Left ventricle myocardium superior (tissue), 1 donor: Measurements from ENCODE around the gene TEDC2. TPM values are rescaled to one million over a fixed set of nuclear protein-coding genes. Genes with fewer than 3 reads are reported as not detected.

ENCODE experiments used
- ATAC-seq: fragments of 200-7000 bp; cut with Tn5 transposase; one replicate; pipeline ENCODE4 v1.9.1; 2020; ENCODE audit warnings: mild to moderate bottlenecking, moderate library complexity
- DNase-seq: peaks from one replicate; pipeline ENCODE4 v3.0.0-alpha.2; 2020
- intact Hi-C: fragments of 100-400 bp; cut with micrococcal nuclease; formaldehyde crosslinking; loops from one replicate; pipeline ENCODE4 v1.11.0; 2022
- microRNA-seq: library from miRNA; unstranded; fragments of <30 nt; microRNA quantifications from one replicate; pipeline ENCODE4 v1.2.0, GENCODE V29; 2020; ENCODE audit warnings: borderline number of aligned reads
- total RNA-seq: library from RNA; stranded (reverse); fragmentation: NEBNext Ultra II Directional; extraction: Animal tissue kit (Norgen Biotek cat#: 25700); gene quantifications from one replicate; pipeline ENCODE4 v1.2.1, GENCODE V29; 2021
- donor health status: DM: no; HTN: yes; CAD: no; lungs with severe emphysema.

The TEDC2 gene
- total RNA-seq, 1 donor from 2014 or later = 0.67 TPM

DNA sequence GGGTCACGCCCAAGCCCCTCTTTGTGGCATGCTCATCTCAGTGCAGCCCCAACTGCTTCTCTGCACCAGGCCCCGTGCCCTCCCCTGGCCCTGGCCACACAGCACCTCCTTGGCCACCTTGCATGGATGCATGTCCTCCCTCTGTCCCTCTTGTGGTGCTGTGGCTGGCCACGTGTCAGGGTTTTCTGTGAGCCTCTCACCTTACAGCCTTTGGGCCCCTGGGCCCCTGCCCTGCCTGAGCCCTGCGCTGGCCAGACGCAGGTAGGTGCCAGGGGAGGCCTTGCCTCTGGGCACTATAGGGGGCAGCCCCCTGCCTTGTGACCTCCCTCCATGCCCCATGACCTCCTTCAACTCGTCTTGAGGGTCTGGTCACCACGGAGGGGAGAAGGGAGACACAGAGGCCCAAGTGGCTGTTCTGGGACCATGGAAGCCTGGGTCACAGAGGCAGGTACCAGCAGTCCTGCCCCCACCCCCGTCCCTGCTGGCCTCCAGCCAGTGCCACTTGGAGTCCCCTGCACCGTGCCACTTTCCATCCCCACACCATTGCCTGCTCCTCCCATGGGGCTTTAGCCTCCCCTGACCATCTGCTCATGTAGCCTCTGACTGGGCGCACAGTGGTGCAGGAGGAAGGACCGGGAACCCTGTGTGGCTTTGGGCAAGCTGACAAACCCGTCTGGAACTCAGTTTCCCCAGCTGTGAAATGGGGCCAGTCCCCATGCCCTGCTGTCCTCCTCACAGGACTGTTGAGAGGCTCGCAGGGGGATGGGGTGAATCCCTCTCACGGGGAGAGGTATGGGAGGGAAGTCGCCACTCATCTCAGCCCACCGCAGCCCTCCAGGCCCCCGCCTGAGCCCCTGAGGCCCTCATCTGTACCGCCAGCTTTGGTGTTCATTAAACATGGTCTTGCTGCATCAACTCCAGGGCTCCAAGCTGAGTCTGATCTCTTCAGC is 42.3 kb downstream of the TEDC2 start:
- DNase-seq = peak; percentile 28
- ATAC-seq = no peak
- intact Hi-C loops = no loop called here

DNA sequence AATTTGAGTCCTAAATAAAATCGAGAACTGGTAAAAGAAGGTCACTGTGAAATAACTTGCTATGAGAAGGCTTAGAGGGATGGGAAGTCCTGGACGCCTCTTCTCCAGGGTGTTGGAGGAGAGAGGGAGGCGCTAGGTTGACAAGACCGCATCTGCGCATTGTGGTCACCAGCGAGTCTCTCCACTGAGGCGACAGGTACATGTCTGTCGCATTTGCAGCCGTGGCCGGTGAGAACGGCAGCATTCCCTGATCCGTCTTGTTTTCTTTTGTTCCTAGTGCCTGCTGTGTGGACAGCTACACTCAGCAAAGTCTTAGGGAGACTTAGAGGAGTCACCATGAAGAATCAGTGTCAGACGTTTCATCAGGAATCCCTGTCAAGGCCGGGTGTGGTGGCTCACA is 45.8 kb downstream of the TEDC2 start:
- intact Hi-C loops = no loop called here
- ATAC-seq (no peak), DNase-seq (no peak)

DNA sequence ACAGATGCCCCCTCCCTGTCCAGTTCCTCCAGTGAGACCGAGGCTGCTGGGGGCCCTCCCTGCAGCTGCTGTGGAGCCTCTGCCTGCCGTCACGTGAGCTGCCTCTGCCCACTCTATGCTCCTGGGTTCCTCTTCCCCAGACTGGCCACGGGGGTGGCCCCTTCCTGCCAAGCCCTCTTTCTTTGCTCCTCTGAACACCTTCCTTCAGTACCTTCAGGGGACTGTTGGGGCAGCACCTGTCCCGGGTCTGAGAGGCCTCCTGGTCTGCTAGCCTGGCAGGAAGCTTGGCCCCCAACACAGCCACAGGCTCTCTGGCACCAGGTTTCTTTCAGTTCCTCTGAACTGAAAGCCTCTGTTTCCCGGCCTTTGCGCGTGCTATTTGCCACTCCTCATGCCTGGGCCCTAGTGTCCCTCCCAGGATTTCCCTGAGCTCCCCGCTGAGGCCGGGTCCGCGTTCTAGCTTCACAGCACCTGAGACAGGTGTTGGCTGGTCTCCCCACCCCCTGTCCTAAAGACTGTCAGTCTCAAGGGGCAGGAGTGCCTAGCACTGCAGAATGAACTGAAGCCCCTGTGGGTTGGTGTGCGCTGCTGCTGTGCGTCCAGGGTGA is 47.2 kb downstream of the TEDC2 start:
- peak; percentile 67 for DNase-seq
- peak; percentile 52 for ATAC-seq
- intact Hi-C loops = no loop called here

DNA sequence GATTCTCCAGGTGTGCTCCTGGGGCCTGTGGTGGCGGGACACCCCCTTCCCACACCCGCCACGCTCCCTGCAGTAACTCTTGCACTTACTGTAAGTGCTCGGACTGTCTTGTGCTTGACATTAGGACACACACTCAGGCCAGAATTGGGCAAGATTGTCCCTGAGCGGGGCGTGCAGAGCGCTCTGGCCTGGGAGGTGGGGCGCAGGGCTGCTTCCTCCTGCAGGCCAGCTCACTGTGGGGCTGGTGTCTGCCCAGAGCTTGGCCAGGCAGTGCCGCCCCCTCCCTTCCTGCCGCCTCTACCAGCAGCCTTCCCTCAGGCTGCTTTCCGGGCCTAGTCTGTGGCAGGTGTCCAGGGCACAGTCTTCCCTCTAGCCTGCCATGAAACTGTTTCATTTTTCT is 47.8 kb downstream of the TEDC2 start:
- ATAC-seq = peak; percentile 62
- intact Hi-C loops = no loop called here

DNA sequence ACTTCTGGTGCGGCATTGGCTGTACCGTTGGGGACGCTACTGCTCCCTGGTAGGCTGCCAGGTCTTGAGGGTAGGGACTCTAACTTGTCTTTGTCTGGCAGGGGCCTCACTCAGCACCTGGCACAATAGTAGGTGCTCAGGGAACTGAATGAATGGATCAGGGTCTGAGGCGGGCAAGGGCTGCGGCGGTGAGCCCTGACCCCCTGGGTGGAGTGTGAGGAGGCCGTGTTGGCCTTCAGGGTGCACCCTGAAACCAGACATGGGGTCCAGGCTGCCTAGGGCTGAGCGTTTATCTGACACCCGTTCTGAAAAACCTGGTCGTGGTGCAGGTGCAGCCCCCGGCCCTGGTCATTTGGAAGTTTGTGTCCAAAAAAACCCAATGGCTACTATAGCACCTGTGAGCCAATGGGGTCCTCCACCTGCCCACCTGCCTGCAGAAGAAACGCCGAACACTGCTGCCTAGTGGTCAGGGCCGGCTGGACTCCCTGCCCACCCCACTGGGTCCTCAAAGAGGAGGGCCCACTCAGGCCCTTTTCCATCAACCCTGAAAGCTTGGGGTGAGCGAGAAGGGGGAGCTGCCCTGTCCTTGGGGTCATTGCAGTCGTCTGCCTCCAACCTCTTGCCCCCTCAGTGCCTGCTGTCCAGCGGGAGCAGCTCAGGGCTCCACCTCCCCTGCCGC is 49.0 kb downstream of the TEDC2 start:
- intact Hi-C loops = no loop called here
- no peak for DNase-seq

More for the DNA sequence above, 47.8 kb downstream of the TEDC2 start:
- peak; percentile 74 for DNase-seq

DNA sequence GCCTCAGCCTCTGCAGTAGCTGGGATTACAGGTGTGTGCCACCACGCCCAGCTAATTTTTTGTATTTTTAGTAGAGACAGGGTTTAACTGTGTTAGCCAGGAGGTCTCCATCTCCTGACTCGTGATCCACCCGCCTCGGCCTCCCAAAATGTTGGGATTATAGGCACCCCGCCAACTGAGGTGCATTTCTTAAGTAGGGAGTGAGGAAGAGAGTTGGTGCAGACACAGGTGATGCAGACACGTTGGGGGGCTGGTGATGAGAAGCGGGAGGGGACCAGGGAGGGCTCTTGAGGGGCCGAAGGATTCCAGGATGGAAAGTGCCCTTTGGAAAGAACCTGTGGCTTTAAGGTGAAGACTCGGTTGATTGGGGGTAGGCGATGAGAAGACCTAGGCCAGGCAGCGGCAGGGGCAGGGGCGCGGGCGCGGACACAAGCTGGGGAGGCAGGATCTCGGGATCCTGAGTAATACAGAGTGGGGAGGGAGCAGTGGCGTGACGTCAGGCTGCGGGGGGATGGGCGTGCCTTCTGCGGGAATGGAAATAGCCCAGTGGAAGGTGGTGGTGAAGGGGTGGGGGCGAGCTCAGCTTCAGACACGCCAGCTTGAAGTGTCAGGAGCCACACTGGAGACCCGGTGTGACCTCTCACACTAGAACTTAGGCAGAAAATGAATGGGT is 51.4 kb downstream of the TEDC2 start:
- no peak for ATAC-seq
- intact Hi-C loops = no loop called here

More for the DNA sequence above, 49.0 kb downstream of the TEDC2 start:
- ATAC-seq = no peak

DNA sequence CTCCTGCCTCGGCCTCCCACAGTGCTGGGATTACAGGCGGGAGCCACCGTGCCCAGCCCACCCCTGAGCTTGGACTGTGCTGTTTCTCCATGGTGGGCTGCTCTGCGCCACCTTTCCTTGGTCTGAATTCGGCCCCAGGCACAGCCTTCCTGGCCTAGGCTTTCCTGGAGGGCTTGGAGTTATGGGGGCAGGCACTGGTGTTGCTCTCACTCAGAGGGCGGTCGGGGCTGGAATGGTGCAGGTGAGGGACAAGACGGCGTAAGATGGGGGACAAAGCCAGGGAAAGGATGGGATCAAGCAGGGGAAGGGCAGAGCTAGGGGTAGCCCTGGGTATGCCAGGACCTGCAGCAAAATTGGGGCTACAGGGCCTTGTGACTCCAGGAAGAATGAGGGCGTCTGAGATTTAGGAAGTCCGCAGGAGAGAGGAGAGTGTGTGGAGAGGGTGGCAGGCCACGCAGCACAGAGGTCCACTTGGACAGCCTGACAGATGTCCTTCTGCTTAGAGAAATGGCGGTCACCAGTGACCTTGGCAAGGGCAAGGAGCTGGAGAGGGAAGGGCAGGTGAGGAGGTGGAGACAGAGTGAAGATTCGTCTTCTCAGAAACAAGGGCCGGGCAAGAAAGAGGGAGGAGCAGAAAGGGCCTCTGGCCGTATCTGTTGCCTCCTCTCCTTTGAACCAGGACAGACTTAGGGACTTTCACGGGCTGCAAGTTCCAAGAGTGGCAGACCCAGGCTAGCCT is 52.3 kb downstream of the TEDC2 start:
- no peak for DNase-seq
- intact Hi-C loops = no loop called here
- ATAC-seq = no peak

More for the DNA sequence above, 51.4 kb downstream of the TEDC2 start:
- DNase-seq = peak; percentile 77

DNA sequence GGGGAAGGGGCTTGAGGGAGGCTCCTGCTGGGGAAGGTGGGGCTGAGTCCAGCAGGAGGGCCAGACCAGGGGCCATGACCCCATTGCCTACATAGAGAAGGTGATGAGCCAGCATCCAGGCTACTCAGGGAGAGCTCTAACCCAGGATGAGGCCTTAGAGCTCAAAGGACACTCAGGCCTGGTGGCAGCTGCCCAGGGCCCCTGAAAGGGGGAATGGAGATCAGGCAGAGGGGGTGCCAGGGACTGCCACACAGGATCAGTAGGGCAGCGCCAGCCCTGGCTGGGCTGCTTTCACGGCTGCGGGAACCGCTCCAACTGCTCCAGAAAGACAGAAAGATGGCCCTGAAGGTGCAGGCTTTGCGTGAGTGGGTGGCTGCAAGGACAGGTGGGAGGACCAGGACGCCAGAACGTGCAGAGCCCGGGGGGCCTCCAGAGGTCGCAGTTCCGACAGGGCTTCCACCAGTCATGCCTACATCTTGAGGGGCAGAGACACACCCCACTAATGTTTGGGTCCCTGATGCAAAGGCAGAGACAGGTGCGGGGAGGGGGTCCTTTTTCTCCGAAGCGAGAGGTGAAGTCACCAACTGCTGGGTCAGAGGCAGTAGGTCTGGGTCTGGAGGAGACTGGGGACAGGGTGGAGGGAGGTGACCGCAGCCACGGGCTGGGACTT is 53.0 kb downstream of the TEDC2 start:
- no peak for ATAC-seq
- intact Hi-C loops = no loop called here

DNA sequence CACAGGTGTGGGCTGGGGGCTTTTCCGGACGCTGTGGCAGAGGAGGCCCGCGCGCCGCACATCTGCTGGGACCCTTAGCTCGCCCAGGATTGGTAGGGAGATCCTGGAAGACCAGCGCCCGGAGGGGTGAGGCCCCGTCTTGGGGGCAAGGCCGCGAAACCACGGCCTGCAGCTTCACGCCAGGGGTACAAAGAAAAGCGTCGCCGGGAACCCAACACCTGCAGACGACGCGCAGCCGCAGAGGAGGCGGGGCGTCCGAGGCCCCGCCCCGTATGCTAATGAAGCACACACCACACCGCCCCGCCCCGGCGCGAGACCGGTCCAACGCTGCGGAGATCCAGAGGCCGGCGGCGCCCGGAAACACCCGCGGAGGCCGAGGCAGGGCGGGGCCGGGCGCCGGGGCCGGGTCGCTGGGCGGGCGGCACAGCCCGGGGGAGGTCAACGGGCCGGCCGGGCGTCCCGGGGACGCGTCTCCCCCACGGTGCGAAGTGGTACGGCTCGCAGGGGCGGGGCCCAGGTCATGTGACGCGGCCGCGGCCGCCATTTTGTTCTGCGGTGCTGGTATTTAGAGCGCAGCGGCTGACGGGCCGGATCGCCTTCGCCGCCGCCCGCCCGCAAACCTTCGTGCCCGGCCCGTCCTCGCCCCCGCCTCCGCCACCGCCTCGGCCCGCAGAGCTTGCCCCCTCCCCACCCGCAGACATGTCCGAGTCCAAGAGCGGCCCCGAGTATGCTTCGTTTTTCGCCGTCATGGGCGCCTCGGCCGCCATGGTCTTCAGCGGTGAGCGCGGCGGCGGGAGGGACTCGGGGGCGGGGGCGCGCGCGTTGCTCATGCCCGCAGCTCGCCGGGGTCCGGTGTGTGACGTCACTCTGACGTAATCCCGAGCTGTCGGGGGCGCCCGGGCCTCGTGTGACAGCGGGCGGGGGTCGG is 53.8 kb downstream of the TEDC2 start, which contains the start of gene ATP6V0C:
ATP6V0C (plus strand) TSS at position 548 of the 928 bp plus-strand sequence; CDS start at position 700, 152 bp downstream.
- peak; percentile 98 for DNase-seq
- intact Hi-C loops = no loop called here
- peak; percentile 89 for ATAC-seq

More for the DNA sequence above, 53.0 kb downstream of the TEDC2 start:
- DNase-seq = no peak

Small RNAs within 50 kb of the gene (microRNA-seq; reads per million reads assigned to microRNA genes)
- gene MIR6767 = not detected
- not detected for gene MIR6768

Other genes starting within 250 kb of the TEDC2 start
- 10.0 TPM for gene BRICD5, start 249.2 kb upstream of the TEDC2 start, total RNA-seq
- 42.4 TPM for gene PGP, start 245.3 kb upstream of the TEDC2 start, total RNA-seq
- 14.2 TPM for gene E4F1, start 236.5 kb upstream of the TEDC2 start, total RNA-seq
- gene DNASE1L2, start 223.7 kb upstream of the TEDC2 start, total RNA-seq = 0.47 TPM
- gene ECI1, start 208.5 kb upstream of the TEDC2 start, total RNA-seq = 225 TPM
- 113 TPM for gene RNPS1, start 192.0 kb upstream of the TEDC2 start, total RNA-seq
- gene ABCA3, start 119.4 kb upstream of the TEDC2 start, total RNA-seq = 7.7 TPM
- gene CCNF, start 30.7 kb upstream of the TEDC2 start, total RNA-seq = 1.1 TPM
- 0.52 TPM for gene NTN3, start 11.2 kb downstream of the TEDC2 start, total RNA-seq
- gene TBC1D24, start 15.0 kb downstream of the TEDC2 start, total RNA-seq = 15.4 TPM
- 150 TPM for gene ATP6V0C, start 53.8 kb downstream of the TEDC2 start, total RNA-seq
- 15.8 TPM for gene AMDHD2, start 60.3 kb downstream of the TEDC2 start, total RNA-seq
- not detected for gene CEMP1, start 71.3 kb downstream of the TEDC2 start, total RNA-seq
- 43.1 TPM for gene PDPK1, start 77.9 kb downstream of the TEDC2 start, total RNA-seq
- 10.4 TPM for gene KCTD5, start 222.4 kb downstream of the TEDC2 start, total RNA-seq